H1 (cell line): ENCODE results near the gene THADA. TPM values are rescaled to one million over a fixed set of nuclear protein-coding genes. Genes with fewer than 3 reads are reported as not detected.

Experiments used
- CTCF ChIA-PET: fragments of 300-600 bp; sonication (Branson Sonifier 250); formaldehyde crosslinking; loops from one replicate; lab custom pipeline; 2021; ENCODE audit not compliant: partially characterized antibody; lab: Charles Lee
- POLR2A ChIA-PET: fragments of 300-600 bp; sonication (Branson Sonifier 250); formaldehyde crosslinking; loops from one replicate; lab custom pipeline; 2021; ENCODE audit warnings: inconsistent platforms; ENCODE audit not compliant: partially characterized antibody; lab: Charles Lee
- DNase-seq, 2 experiments: peaks; one replicate each; pipeline versions ENCODE4 v3.0.0 to v3.0.0-alpha.2; 2010 to 2022; ENCODE audit warnings: low spot score in 2 of 2, low read depth in 1 of 2, mixed read lengths in 1 of 2
- FAIRE-seq: peaks from 2 replicates; lab custom pipeline; 2011; peaks lifted over from hg19 to GRCh38; lab: Jason Lieb, UNC
- H2AFZ ChIP-seq: 2 replicates; pipeline ENCODE4 v1.8.1; 2012; ENCODE audit warnings: low read length, inconsistent platforms
- H2AK5ac ChIP-seq: 2 replicates; pipeline ENCODE4 v1.6.1; 2013; ENCODE audit warnings: low read depth, low read length
- H2BK120ac ChIP-seq: replicated peaks from 2 replicates; pipeline ENCODE3; 2013; ENCODE audit warnings: low read depth, low read length, inconsistent platforms
- H2BK12ac ChIP-seq: 2 replicates; pipeline ENCODE4 v1.6.1; 2013; ENCODE audit warnings: low read depth, low read length
- H2BK15ac ChIP-seq: 2 replicates; pipeline ENCODE4 v1.6.1; 2013; ENCODE audit warnings: low read length
- H2BK20ac ChIP-seq: 2 replicates; pipeline ENCODE4 v1.6.1; 2013; ENCODE audit warnings: low read length
- H2BK5ac ChIP-seq: 2 replicates; pipeline ENCODE4 v1.6.1; 2013; ENCODE audit warnings: low read depth, low read length
- H3K14ac ChIP-seq: 2 replicates; pipeline ENCODE4 v1.6.1; 2013; ENCODE audit warnings: inconsistent platforms; ENCODE audit not compliant: insufficient read length
- H3K18ac ChIP-seq: 2 replicates; pipeline ENCODE4 v1.6.1; 2013; ENCODE audit warnings: low read length; ENCODE audit errors: extremely low read depth
- H3K23ac ChIP-seq: 2 replicates; pipeline ENCODE4 v1.6.1; 2013; ENCODE audit warnings: inconsistent platforms; ENCODE audit not compliant: insufficient read length
- H3K23me2 ChIP-seq: 2 replicates; pipeline ENCODE4 v1.6.1; 2013; ENCODE audit warnings: low read depth, low read length
- H3K27ac ChIP-seq: 2 replicates; pipeline ENCODE4 v1.6.1; 2011; ENCODE audit warnings: low read depth, low read length, inconsistent platforms
- H3K27me3 ChIP-seq, 4 experiments: replicated peaks in 1 of 4; 1 replicate in 1 of 4; 2 replicates in 3 of 4; pipeline versions ENCODE4 v1.6.1 to v1.8.1; 2011 to 2013; ENCODE audit warnings: low read length in 3 of 4, mild to moderate bottlenecking in 3 of 4, inconsistent platforms in 2 of 4, mixed read lengths in 2 of 4, moderate library complexity in 1 of 4; ENCODE audit not compliant: control insufficient read depth in 3 of 4, insufficient read depth in 3 of 4; ENCODE audit errors: extremely low read depth in 1 of 4
- H3K36me3 ChIP-seq, 4 experiments: 2 replicates each; pipeline versions ENCODE4 v1.6.1 to v1.8.1; 2011 to 2013; ENCODE audit warnings: mild to moderate bottlenecking in 4 of 4, low read length in 3 of 4, moderate library complexity in 2 of 4, control low read depth in 1 of 4, inconsistent platforms in 1 of 4; ENCODE audit not compliant: insufficient read depth in 4 of 4, control insufficient read depth in 2 of 4
- H3K4ac ChIP-seq: replicated peaks from 2 replicates; pipeline ENCODE3; 2013; ENCODE audit warnings: low read length, low read depth, mixed read lengths, inconsistent platforms; ENCODE audit not compliant: insufficient read length
- H3K4me1 ChIP-seq, 4 experiments: replicated peaks in 1 of 4; 1 replicate in 1 of 4; 2 replicates in 3 of 4; pipeline versions ENCODE4 v1.6.1 to v1.8.1; 2011 to 2013; ENCODE audit warnings: low read length in 3 of 4, inconsistent platforms in 2 of 4, mixed read lengths in 1 of 4; ENCODE audit not compliant: insufficient read depth in 4 of 4, control insufficient read depth in 3 of 4
- H3K4me2 ChIP-seq, 2 experiments: 2 replicates each; pipeline versions ENCODE4 v1.6.1 to v1.8.1; 2011 to 2013; ENCODE audit warnings: low read depth in 2 of 2, low read length in 2 of 2, control low read depth in 1 of 2, inconsistent platforms in 1 of 2, mild to moderate bottlenecking in 1 of 2; ENCODE audit not compliant: insufficient read depth in 1 of 2
- H3K4me3 ChIP-seq, 4 experiments: fragments of 200-600, 300-600 bp in 1 of 4; sonication (generic), shearing (Covaris generic), sonication (Bioruptor Twin) in 1 of 4; 2 replicates each; pipeline versions ENCODE4 v1.5.1 to v1.8.1; 2011 to 2016; ENCODE audit warnings: low read length in 4 of 4, low read depth in 3 of 4, control low read depth in 2 of 4, inconsistent platforms in 2 of 4, mild to moderate bottlenecking in 2 of 4, mixed read lengths in 1 of 4, moderate library complexity in 1 of 4; ENCODE audit not compliant: insufficient read depth in 2 of 4; ENCODE audit errors: extremely low read depth in 1 of 4
- H3K56ac ChIP-seq: replicated peaks from 2 replicates; pipeline ENCODE3; 2013; ENCODE audit warnings: low read depth, mild to moderate bottlenecking, mixed read lengths, low read length, inconsistent platforms; ENCODE audit not compliant: insufficient read length
- H3K79me1 ChIP-seq: 2 replicates; pipeline ENCODE4 v1.6.1; 2013; ENCODE audit warnings: low read depth, low read length, control low read depth
- H3K79me2 ChIP-seq, 2 experiments: 2 replicates each; pipeline versions ENCODE4 v1.6.1 to v1.8.1; 2012 to 2013; ENCODE audit warnings: low read length in 2 of 2, mild to moderate bottlenecking in 2 of 2, inconsistent platforms in 1 of 2; ENCODE audit not compliant: insufficient read depth in 2 of 2, control insufficient read depth in 1 of 2
- H3K9ac ChIP-seq, 4 experiments: replicated peaks in 1 of 4; 1 replicate in 1 of 4; 2 replicates in 3 of 4; pipeline versions ENCODE4 v1.6.1 to v1.8.1; 2011 to 2013; ENCODE audit warnings: low read depth in 3 of 4, low read length in 3 of 4, control low read depth in 2 of 4, mild to moderate bottlenecking in 2 of 4, moderate library complexity in 2 of 4, inconsistent platforms in 1 of 4; ENCODE audit errors: extremely low read depth in 1 of 4
- H3K9me3 ChIP-seq, 2 experiments: 2 replicates each; pipeline versions ENCODE4 v1.6.1 to v1.8.1; 2012 to 2013; ENCODE audit warnings: mild to moderate bottlenecking in 2 of 2, moderate library complexity in 2 of 2, control low read depth in 1 of 2, inconsistent platforms in 1 of 2, low read depth in 1 of 2, low read length in 1 of 2, mixed read lengths in 1 of 2; ENCODE audit not compliant: insufficient read depth in 2 of 2
- H4K20me1 ChIP-seq, 2 experiments: replicated peaks in 1 of 2; 2 replicates each; pipeline versions ENCODE3 to v1.8.1; 2011 to 2013; ENCODE audit warnings: inconsistent platforms in 2 of 2, low read length in 2 of 2, mild to moderate bottlenecking in 1 of 2; ENCODE audit not compliant: insufficient read depth in 2 of 2, control insufficient read depth in 1 of 2
- H4K5ac ChIP-seq: 2 replicates; pipeline ENCODE4 v1.6.1; 2013; ENCODE audit warnings: low read length, low read depth, mixed read lengths, inconsistent platforms; ENCODE audit not compliant: insufficient read length
- H4K8ac ChIP-seq: 2 replicates; pipeline ENCODE4 v1.8.0; 2013; ENCODE audit warnings: mild to moderate bottlenecking, moderate library complexity, low read length, inconsistent platforms; ENCODE audit not compliant: insufficient read depth; ENCODE audit errors: extremely low read depth
- H4K91ac ChIP-seq: replicated peaks from 2 replicates; pipeline ENCODE3; 2013; ENCODE audit warnings: low read length, mixed read lengths, inconsistent platforms; ENCODE audit not compliant: insufficient read length
- ATF3 ChIP-seq: IDR thresholded peaks from 2 replicates; pipeline ENCODE4 v1.6.1; 2011; ENCODE audit warnings: low read depth, mild to moderate bottlenecking, low read length; ENCODE audit not compliant: insufficient read depth
- CBX5 ChIP-seq: fragments of 300-800, 300-1000 bp; sonication (generic); IDR thresholded peaks from 2 replicates; pipeline ENCODE4 v1.7.1; 2016; ENCODE audit warnings: antibody characterized with exemption, low read length, low read depth
- GTF2F1 ChIP-seq: IDR thresholded peaks from 2 replicates; pipeline ENCODE4 v1.6.1; 2012; ENCODE audit warnings: low read depth, low read length, improper control_type of control experiment, borderline replicate concordance
- HDAC6 ChIP-seq: IDR thresholded peaks from one replicate; pipeline ENCODE4 v1.7.1; 2012; ENCODE audit warnings: low read depth, mild to moderate bottlenecking, inconsistent platforms, low read length, moderate library complexity
- JUND ChIP-seq: IDR thresholded peaks from 2 replicates; pipeline ENCODE4 v1.6.1; 2011; ENCODE audit warnings: mild to moderate bottlenecking, improper control_type of control experiment, low read length
- KDM5A ChIP-seq: fragments of 200-600 bp; IDR thresholded peaks from 2 replicates; pipeline ENCODE4 v1.7.1; 2012; ENCODE audit warnings: mild to moderate bottlenecking, low read length, inconsistent platforms, mixed read lengths
- SIRT6 ChIP-seq: IDR thresholded peaks from one replicate; pipeline ENCODE4 v1.7.1; 2012; ENCODE audit warnings: low read length, inconsistent platforms
- USF2 ChIP-seq: IDR thresholded peaks from 2 replicates; pipeline ENCODE4 v1.6.1; 2011; ENCODE audit warnings: low read length, improper control_type of control experiment
- WGBS, 2 experiments: shearing (Covaris generic) in 1 of 2; methylation state at CpG; one replicate each; pipeline versions ENCODE4 v1.1.6 to v1.1.7; 2013 to 2015; ENCODE audit warnings: low lambda C conversion rate in 2 of 2, mixed read lengths in 2 of 2, inconsistent platforms in 1 of 2, low coverage in 1 of 2, missing lambda C conversion rate in 1 of 2; ENCODE audit not compliant: insufficient replicate concordance in 2 of 2, insufficient coverage in 1 of 2, insufficient read length in 1 of 2; ENCODE audit errors: extremely low coverage in 1 of 2, missing lambda C conversion rate in 1 of 2; 5-methylcytosine and 5-hydroxymethylcytosine counted together
- polyA plus RNA-seq, 7 experiments: library from polyadenylated mRNA; depleted of rRNA in 3 of 7; stranded (reverse) in 5 of 7; unstranded in 2 of 7; fragments of >200 nt in 5 of 7; fragments of 200-250 nt in 2 of 7; gene quantifications; 1 replicate in 5 of 7; 2 replicates in 1 of 7; 4 replicates in 1 of 7; pipeline versions ENCODE4 v1.2.1 to v1.2.3, GENCODE V29; 2011 to 2013; ENCODE audit warnings: missing spikeins in 2 of 7, mixed read lengths in 2 of 7
- total RNA-seq: library from RNA; stranded (reverse); fragmentation: NEBNext Ultra II Directional; extraction: Animal tissue kit (Norgen Biotek cat#: 25700); gene quantifications from 2 replicates; pipeline ENCODE4 v1.2.1, GENCODE V29; 2021

Gene THADA
- total and polyA plus RNA-seq, 2 of the 8 experiments (the other 6 are each of a cell fraction or from before 2014, with no cell fraction given): 22.4 to 26.8 TPM

GRCh38 chr2:43518181-43518580 is 77.7 kb downstream of the THADA start:
- Histone ChIP-seq H2AFZ (no peak overlapping the region), H3K79me2 (no peaks in the 10 kb centered on the region), H4K91ac (no peak overlapping the region), H4K8ac (no peak overlapping the region), H3K4me2 (no peak overlapping the region), H3K36me3 (no peaks in the 10 kb centered on the region), H3K79me1 (no peaks in the 10 kb centered on the region), H3K27ac (no peak overlapping the region), H2BK20ac (no peak overlapping the region), H3K18ac (no peak overlapping the region), H4K5ac (no peak overlapping the region), H2BK5ac (no peak overlapping the region), H3K14ac (no peak overlapping the region), H4K20me1 (no peaks in the 10 kb centered on the region), H3K9ac (no peak overlapping the region), H2AK5ac (no peak overlapping the region), H2BK12ac (no peak overlapping the region), H2BK120ac (no peak overlapping the region), H3K9me3 (no peaks in the 10 kb centered on the region), H3K27me3 (no peaks in the 10 kb centered on the region), H3K23me2 (peaks cover 1% of the 10 kb centered on the region; the same call in 1 of the 2 replicates), H3K4ac (no peak overlapping the region), H3K23ac (no peak overlapping the region), H3K56ac (no peak overlapping the region), H3K4me3 (no peak overlapping the region), H2BK15ac (no peak overlapping the region), H3K4me1 (no peaks in the 10 kb centered on the region)
- 96% methylated on average over 1 of the region's 1 CpG; no CpG with 5 or more reads in 1 of the 2 experiments for WGBS, 2 experiments
- DNase-seq (no peak), FAIRE-seq (no peak)
- CTCF ChIA-PET: interaction anchor here (0.6 kb wide), 1 partner anchor 23 kb away, joined by 3 read pairs; no protein-coding TSS in a partner anchor
- POLR2A ChIA-PET: interaction anchor here (0.7 kb wide), 1 partner anchor 531 kb away, joined by 3 read pairs; no protein-coding TSS in a partner anchor
- TF ChIP-seq HDAC6 (no peak), ATF3 (no peak), GTF2F1 (no peak), SIRT6 (no peak), CBX5 (no peak), USF2 (no peak), KDM5A (no peak), JUND (no peak)
